ENCODE results near the gene LRATD1.

- TF ChIP-seq CTCF (IDR thresholded peaks at IDR 0.05) (no peak), ZFX (IDR thresholded peaks at IDR 0.05; ENCODE audit: borderline replicate concordance) (no peak)
These were observed 16.8 kb upstream of the LRATD1 start for GRCh38 chr2:14615760-14616159.

All from 22Rv1 (cell line).